ENCODE results near the gene POU3F2. TPM values are rescaled to one million over a fixed set of nuclear protein-coding genes. Genes with fewer than 3 reads are reported as not detected.

Gene POU3F2
- total RNA-seq, 1 experiment from 2014 or later: 25.5 TPM

- Histone ChIP-seq H3K4me1 (ENCODE audit: insufficient read depth, low read length, poor library complexity, severe bottlenecking) (peaks cover 20% of the 10 kb centered on the region), H3K27me3 (replicated peaks; ENCODE audit: insufficient read depth, low read depth, low read length, poor library complexity) (no peaks in the 10 kb centered on the region), H3K9me3 (ENCODE audit: low read depth, low read length, poor library complexity, severe bottlenecking) (no peaks in the 10 kb centered on the region), H3K27ac (ENCODE audit: low read depth, low read length, poor library complexity, severe bottlenecking) (peak overlapping the region; percentile 74), H3K36me3 (ENCODE audit: insufficient read depth, low read length, poor library complexity, severe bottlenecking) (peaks cover 6% of the 10 kb centered on the region), H3K4me3 (ENCODE audit: low read depth, low read length, poor library complexity, severe bottlenecking) (peak overlapping the region; percentile 91)
- TSS peak; percentile 26 for BruUV-seq (replicated peaks)
- ChIA-PET CTCF (no interaction called here), POLR2A (ENCODE audit: low non-redundant PET) (interaction anchor here (0.5 kb wide), 1 partner anchor 41 kb away, joined by 3 read pairs; no protein-coding TSS in a partner anchor)
- intact Hi-C loops (cut with micrococcal nuclease; ENCODE audit: unreplicated experiment): loop anchor here (10.0 kb wide), 2 partner anchors 261 to 1371 kb away; no protein-coding TSS in a partner anchor
- DNase-seq (ENCODE audit: low spot score): peak; percentile 37
- TF ChIP-seq EZH2 (IDR thresholded peaks at IDR 0.05; ENCODE audit: borderline replicate concordance, low read depth, low read length, poor library complexity, severe bottlenecking) (no peak), CTCF (conservative IDR thresholded peaks at IDR 0.05; ENCODE audit: low read depth, low read length) (no peak)
Observed at GRCh38 chr6:98836025-98836961, 1.9 kb downstream of the POU3F2 start.

GRCh38 chr6:98836962-98837944 is 2.9 kb downstream of the POU3F2 start:
- Histone ChIP-seq H3K4me3 (ENCODE audit: low read depth, low read length, poor library complexity, severe bottlenecking) (peak overlapping the region; percentile 91), H3K9me3 (ENCODE audit: low read depth, low read length, poor library complexity, severe bottlenecking) (no peaks in the 10 kb centered on the region), H3K27me3 (replicated peaks; ENCODE audit: insufficient read depth, low read depth, low read length, poor library complexity) (no peaks in the 10 kb centered on the region), H3K4me1 (ENCODE audit: insufficient read depth, low read length, poor library complexity, severe bottlenecking) (peaks cover 24% of the 10 kb centered on the region), H3K36me3 (ENCODE audit: insufficient read depth, low read length, poor library complexity, severe bottlenecking) (peaks cover 6% of the 10 kb centered on the region), H3K27ac (ENCODE audit: low read depth, low read length, poor library complexity, severe bottlenecking) (peak overlapping the region; percentile 74)
- ChIA-PET CTCF (no interaction called here), POLR2A (ENCODE audit: low non-redundant PET) (interaction anchor here (0.5 kb wide), 1 partner anchor 42 kb away, joined by 3 read pairs; no protein-coding TSS in a partner anchor)
- TF ChIP-seq CTCF (conservative IDR thresholded peaks at IDR 0.05; ENCODE audit: low read depth, low read length): no peak
- TF ChIP-seq EZH2 (IDR thresholded peaks at IDR 0.05; ENCODE audit: borderline replicate concordance, low read depth, low read length, poor library complexity, severe bottlenecking): no peak
- intact Hi-C loops (cut with micrococcal nuclease; ENCODE audit: unreplicated experiment): loop anchor here (10.0 kb wide), 2 partner anchors 262 to 1372 kb away; no protein-coding TSS in a partner anchor
- DNase-seq (ENCODE audit: low spot score): no peak
- no TSS peak for BruUV-seq (replicated peaks)

- BruUV-seq (replicated peaks): no TSS peak
- ChIA-PET CTCF (no interaction called here), POLR2A (ENCODE audit: low non-redundant PET) (no interaction called here)
- intact Hi-C loops (cut with micrococcal nuclease; ENCODE audit: unreplicated experiment): loop anchor here (10.0 kb wide), 2 partner anchors 263 to 1373 kb away; no protein-coding TSS in a partner anchor
- no peaks in the 10 kb centered on the region for H3K27me3 ChIP-seq (replicated peaks; ENCODE audit: insufficient read depth, low read depth, low read length, poor library complexity)
- H3K27ac ChIP-seq (ENCODE audit: low read depth, low read length, poor library complexity, severe bottlenecking): no peak overlapping the region
- H3K4me3 ChIP-seq (ENCODE audit: low read depth, low read length, poor library complexity, severe bottlenecking): peak overlapping the region; percentile 91
- no peaks in the 10 kb centered on the region for H3K9me3 ChIP-seq (ENCODE audit: low read depth, low read length, poor library complexity, severe bottlenecking)
- peaks cover 24% of the 10 kb centered on the region for H3K4me1 ChIP-seq (ENCODE audit: insufficient read depth, low read length, poor library complexity, severe bottlenecking)
- peaks cover 6% of the 10 kb centered on the region for H3K36me3 ChIP-seq (ENCODE audit: insufficient read depth, low read length, poor library complexity, severe bottlenecking)
- TF ChIP-seq CTCF (conservative IDR thresholded peaks at IDR 0.05; ENCODE audit: low read depth, low read length) (no peak), EZH2 (IDR thresholded peaks at IDR 0.05; ENCODE audit: borderline replicate concordance, low read depth, low read length, poor library complexity, severe bottlenecking) (no peak)
- DNase-seq (ENCODE audit: low spot score): no peak
Observed at GRCh38 chr6:98838032-98838431, 3.7 kb downstream of the POU3F2 start.

Measured in A673 (cell line).